Type B pancreatic cell (in vitro differentiated cells): ENCODE measurements around the gene SEMA6D. TPM values are rescaled to one million over a fixed set of nuclear protein-coding genes. Genes with fewer than 3 reads are reported as not detected.

ENCODE experiments used
- DNase-seq: peaks from one replicate; pipeline ENCODE4 v3.0.0; 2021; ENCODE audit warnings: mixed read lengths; ENCODE audit not compliant: unreplicated experiment; ENCODE audit errors: extremely low spot score
- H3K27ac Mint-ChIP-seq: 2 replicates; pipeline ENCODE4 v1.8.0; 2021; ENCODE audit warnings: mild to moderate bottlenecking, mixed read lengths
- H3K27me3 Mint-ChIP-seq: 2 replicates; pipeline ENCODE4 v1.8.0; 2021; ENCODE audit warnings: mixed read lengths
- H3K36me3 Mint-ChIP-seq: 2 replicates; pipeline ENCODE4 v1.8.0; 2021; ENCODE audit warnings: mixed read lengths
- H3K4me1 Mint-ChIP-seq: one replicate; pipeline ENCODE4 v1.8.0; 2021; ENCODE audit warnings: mixed read lengths; ENCODE audit not compliant: unreplicated experiment
- H3K4me3 Mint-ChIP-seq: 2 replicates; pipeline ENCODE4 v1.8.0; 2021; ENCODE audit warnings: mild to moderate bottlenecking, mixed read lengths
- H3K9me3 Mint-ChIP-seq: 2 replicates; pipeline ENCODE4 v1.8.0; 2021; ENCODE audit warnings: mixed read lengths
- CTCF ChIP-seq: fragments of 200-600 bp; sonication (generic); conservative IDR thresholded peaks from 2 replicates; pipeline ENCODE4 v1.5.0; 2021; ENCODE audit warnings: antibody characterized with exemption, mild to moderate bottlenecking
- long read RNA-seq: library from polyadenylated mRNA; unstranded; transcript quantifications from one replicate; pipeline ENCODE4 v2.0.0, GENCODE V29; 2020
- total RNA-seq: library from RNA; stranded (reverse); gene quantifications from 2 replicates; pipeline ENCODE4 v1.2.1, GENCODE V29; 2021; ENCODE audit warnings: low replicate concordance

The SEMA6D gene
- 11.3 and 22.2 TPM in 2 replicates for total RNA-seq
- long read RNA-seq, partial matches to known transcripts, result 0 of 8 reads
- long read RNA-seq, other reads (novel, unspliced or antisense), result 8 of 8 reads

- DNase-seq, result peak; percentile 85
These were observed at the start of gene SEMA6D for GRCh38 chr15:47717036-47717612. Gene SEMA6D (plus strand): TSS chr15:47717505. CDS start chr15:47759799, 42,294 bp downstream.

DNA sequence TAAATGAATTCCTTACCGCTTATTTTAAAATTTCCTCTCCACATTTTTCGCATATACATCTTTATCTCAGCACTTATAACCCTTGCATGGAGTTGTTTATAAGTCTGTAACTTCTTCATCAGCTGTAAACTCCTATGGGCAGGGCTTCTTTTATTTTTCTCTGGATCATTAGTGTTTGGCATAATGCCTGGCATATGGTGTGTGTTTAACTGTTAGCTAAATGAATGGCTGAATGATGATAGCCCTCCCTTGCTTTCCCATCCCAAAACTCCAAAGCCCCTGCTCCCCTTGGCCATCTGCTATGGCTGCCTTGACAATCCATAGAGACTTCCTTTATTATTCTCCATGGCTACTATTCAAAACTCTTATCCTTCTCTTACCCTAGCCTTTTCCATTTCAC, 48.1 kb upstream of the SEMA6D start:
- no peak for TF ChIP-seq CTCF
- no peak overlapping the region for H3K27ac Mint-ChIP-seq
- no peaks in the 10 kb centered on the region for H3K9me3 Mint-ChIP-seq
- peaks cover 3% of the 10 kb centered on the region for H3K27me3 Mint-ChIP-seq
- H3K4me3 Mint-ChIP-seq, result no peak overlapping the region
- peaks cover 11% of the 10 kb centered on the region for H3K4me1 Mint-ChIP-seq
- DNase-seq, result no peak
- H3K36me3 Mint-ChIP-seq, result no peaks in the 10 kb centered on the region

More at GRCh38 chr15:47717036-47717612, at the start of gene SEMA6D:
- Mint-ChIP-seq H3K36me3 (no peaks in the 10 kb centered on the region), H3K9me3 (no peaks in the 10 kb centered on the region), H3K4me3 (peak within 1 kb of the TSS; percentile 95), H3K27ac (peak within 1 kb of the TSS; percentile 86), H3K4me1 (peaks cover 41% of the 10 kb centered on the region), H3K27me3 (peaks cover 38% of the 10 kb centered on the region)
- peak; percentile 66 for TF ChIP-seq CTCF

- Mint-ChIP-seq H3K9me3 (no peaks in the 10 kb centered on the region), H3K4me1 (peaks cover 15% of the 10 kb centered on the region)
These were observed 46.9 kb upstream of the SEMA6D start for GRCh38 chr15:47670365-47670764.

DNA sequence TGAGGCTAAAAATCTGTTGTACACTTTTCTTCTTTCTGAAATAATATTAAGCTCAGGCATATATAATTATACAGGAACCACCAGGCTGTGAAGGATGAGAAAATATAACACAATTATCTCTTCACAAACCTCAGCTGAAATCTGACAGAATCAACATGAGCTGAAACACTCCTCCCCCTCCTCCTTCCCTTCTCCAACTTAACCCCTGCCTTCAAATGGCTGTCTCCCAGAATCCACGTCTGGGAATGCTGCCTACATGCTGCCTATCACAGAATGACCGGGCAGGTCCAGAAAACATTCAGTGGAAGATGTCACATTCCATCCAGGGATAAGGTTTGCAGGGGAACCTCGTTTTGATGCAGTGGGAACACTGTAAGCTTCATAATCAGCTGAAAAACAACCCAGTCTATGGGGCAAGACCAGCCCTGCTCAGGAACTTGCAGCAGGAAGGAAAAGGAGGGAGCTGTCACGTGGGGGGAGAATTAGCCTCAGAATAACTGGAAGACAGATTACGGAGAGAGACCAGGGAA, 44.0 kb upstream of the SEMA6D start:
- H3K27me3 Mint-ChIP-seq, result peaks cover 3% of the 10 kb centered on the region
- no peaks in the 10 kb centered on the region for H3K36me3 Mint-ChIP-seq
- no peak overlapping the region for H3K4me3 Mint-ChIP-seq
- DNase-seq, result no peak
- H3K4me1 Mint-ChIP-seq, result peaks cover 15% of the 10 kb centered on the region
- TF ChIP-seq CTCF, result no peak
- H3K9me3 Mint-ChIP-seq, result no peaks in the 10 kb centered on the region
- H3K27ac Mint-ChIP-seq, result no peak overlapping the region

More at GRCh38 chr15:47670365-47670764, 46.9 kb upstream of the SEMA6D start:
- H3K36me3 Mint-ChIP-seq, result no peaks in the 10 kb centered on the region
- DNase-seq, result no peak
- no peak overlapping the region for H3K4me3 Mint-ChIP-seq
- TF ChIP-seq CTCF, result no peak
- H3K27ac Mint-ChIP-seq, result no peak overlapping the region
- H3K27me3 Mint-ChIP-seq, result peaks cover 3% of the 10 kb centered on the region

GRCh38 chr15:47674586-47675232, 42.6 kb upstream of the SEMA6D start:
- Mint-ChIP-seq H3K4me3 (no peak overlapping the region), H3K9me3 (no peaks in the 10 kb centered on the region), H3K4me1 (peaks cover 15% of the 10 kb centered on the region), H3K27ac (no peak overlapping the region), H3K36me3 (no peaks in the 10 kb centered on the region), H3K27me3 (peaks cover 3% of the 10 kb centered on the region)
- no peak for DNase-seq
- TF ChIP-seq CTCF, result no peak
